HL-60 (cell line): ENCODE measurements around the gene OR9Q1.

Experiments used
- CTCF ChIP-seq: IDR thresholded peaks from one replicate; pipeline ENCODE4 v1.5.1; 2011; ENCODE audit warnings: low read length, control low read depth, inconsistent platforms; ENCODE audit not compliant: insufficient read depth
- GABPA ChIP-seq: IDR thresholded peaks from 2 replicates; pipeline ENCODE4 v1.6.1; 2012; ENCODE audit warnings: low read depth
- POLR2AphosphoS5 ChIP-seq: IDR thresholded peaks from 2 replicates; pipeline ENCODE4 v1.6.1; 2012; ENCODE audit warnings: low read depth
- REST ChIP-seq: IDR thresholded peaks from 2 replicates; pipeline ENCODE4 v1.6.1; 2012; ENCODE audit warnings: low read depth; ENCODE audit not compliant: insufficient replicate concordance
- SPI1 ChIP-seq: IDR thresholded peaks from 2 replicates; pipeline ENCODE4 v1.6.1; 2012; ENCODE audit warnings: low read depth, mild to moderate bottlenecking, borderline replicate concordance

- no peak for TF ChIP-seq CTCF
- TF ChIP-seq POLR2AphosphoS5, result no peak
- TF ChIP-seq GABPA, result no peak
- TF ChIP-seq REST, result no peak
- TF ChIP-seq SPI1, result no peak
Observed at GRCh38 chr11:58097437-58097836, 73.8 kb downstream of the OR9Q1 start.
